ENCODE results near the gene OXCT2.
"Not testable (repeated sequence)": the region's sequence is repeated elsewhere in the genome, so short reads cannot be mapped to it uniquely, and the experiment has no call there.

The OXCT2 gene

GRCh38 chr1:39787108-39787375 is 15.9 kb upstream of the OXCT2 start:
- DNase-seq: not testable (repeated sequence)

GRCh38 chr1:39786303-39787107 is 15.4 kb upstream of the OXCT2 start:
- DNase-seq: not testable (repeated sequence)

- not testable (repeated sequence) for DNase-seq
These were observed 11.5 kb upstream of the OXCT2 start for GRCh38 chr1:39782685-39783084.

GRCh38 chr1:39782103-39782502 is 11.0 kb upstream of the OXCT2 start:
- DNase-seq: no peak

GRCh38 chr1:39781349-39781715 is 10.2 kb upstream of the OXCT2 start:
- DNase-seq: no peak

- DNase-seq: no peak
These were observed 8.7 kb upstream of the OXCT2 start for GRCh38 chr1:39779821-39780220.

- DNase-seq: no peak
These were observed 8.0 kb upstream of the OXCT2 start for GRCh38 chr1:39779137-39779536.

GRCh38 chr1:39778463-39779099 is 7.4 kb upstream of the OXCT2 start:
- not testable (repeated sequence) for DNase-seq

- not testable (repeated sequence) for DNase-seq
These were observed 6.7 kb upstream of the OXCT2 start for GRCh38 chr1:39777896-39778295.

GRCh38 chr1:39777306-39777705 is 6.2 kb upstream of the OXCT2 start:
- no peak for DNase-seq

- no peak for DNase-seq
These were observed 5.7 kb upstream of the OXCT2 start for GRCh38 chr1:39776886-39777285.

GRCh38 chr1:39776400-39776713 is 5.2 kb upstream of the OXCT2 start:
- DNase-seq: no peak

GRCh38 chr1:39775676-39776399 is 4.7 kb upstream of the OXCT2 start:
- not testable (repeated sequence) for DNase-seq

GRCh38 chr1:39775141-39775540 is 4.0 kb upstream of the OXCT2 start:
- DNase-seq: not testable (repeated sequence)

- DNase-seq: not testable (repeated sequence)
These were observed 2.3 kb upstream of the OXCT2 start for GRCh38 chr1:39773369-39773979.

GRCh38 chr1:39770100-39771021 is 787 bp downstream of the OXCT2 start:
- not testable (repeated sequence) for DNase-seq

- DNase-seq: not testable (repeated sequence)
These were observed 1.6 kb downstream of the OXCT2 start for GRCh38 chr1:39769502-39769901.

- DNase-seq: not testable (repeated sequence)
These were observed 4.7 kb downstream of the OXCT2 start for GRCh38 chr1:39766466-39766865.

GRCh38 chr1:39764512-39764911 is 6.6 kb downstream of the OXCT2 start:
- DNase-seq: not testable (repeated sequence)

GRCh38 chr1:39763619-39764374 is 7.4 kb downstream of the OXCT2 start:
- not testable (repeated sequence) for DNase-seq

Measured in DMS 273 treated with DMSO at 0.1 percent for 48 hours (cell line).